ENCODE results near the gene PDE3A.

Gene PDE3A

DNA sequence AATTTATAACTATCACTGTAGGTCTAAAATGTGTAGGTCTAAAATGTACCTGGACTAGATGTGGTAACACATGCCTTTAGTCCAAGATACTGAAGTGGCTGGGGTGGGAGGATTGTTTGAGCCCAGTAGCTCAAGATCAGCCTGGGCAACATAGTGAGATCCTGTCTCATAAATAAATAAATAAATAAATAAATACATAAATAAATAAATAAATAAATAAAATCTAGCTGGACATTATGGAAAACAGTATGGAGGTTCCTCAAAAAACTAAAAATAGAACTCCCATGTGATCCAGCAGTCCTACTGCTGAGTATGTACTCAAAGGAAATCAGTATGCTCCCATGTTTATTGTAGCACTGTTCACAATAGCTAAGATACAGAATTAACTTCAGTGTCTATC lies 24.0 kb downstream of the PDE3A start:
- no peaks in the 10 kb centered on the region for H3K9me3 ChIP-seq (ENCODE audit: control insufficient read depth, insufficient read depth, low read length)
- H3K9me2 ChIP-seq (replicated peaks; ENCODE audit: control insufficient read depth, low read length), result no peaks in the 10 kb centered on the region
- H3K27ac ChIP-seq (ENCODE audit: low read depth, low read length), result no peak overlapping the region
- H3K79me2 ChIP-seq (ENCODE audit: control insufficient read depth, low read length), result no peaks in the 10 kb centered on the region
- H3F3A ChIP-seq (ENCODE audit: control insufficient read depth, insufficient read depth), result no peaks in the 10 kb centered on the region
- no peaks in the 10 kb centered on the region for H3K36me3 ChIP-seq (ENCODE audit: control insufficient read depth, low read length)
- H3K27me3 ChIP-seq (ENCODE audit: control insufficient read depth, low read length), result no peaks in the 10 kb centered on the region
- H3K4me1 ChIP-seq (ENCODE audit: control insufficient read depth, low read length), result no peaks in the 10 kb centered on the region
- H3K4me3 ChIP-seq (ENCODE audit: low read length), result no peak overlapping the region
- no peaks in the 10 kb centered on the region for H4K20me1 ChIP-seq (ENCODE audit: control insufficient read depth, insufficient read depth, low read depth, low read length)
- H3K4me2 ChIP-seq (ENCODE audit: low read length), result no peak overlapping the region
- no peak for TF ChIP-seq EZH2phosphoT487 (IDR thresholded peaks at IDR 0.05; ENCODE audit: borderline replicate concordance, low read length)
- TF ChIP-seq, protein P1, sequence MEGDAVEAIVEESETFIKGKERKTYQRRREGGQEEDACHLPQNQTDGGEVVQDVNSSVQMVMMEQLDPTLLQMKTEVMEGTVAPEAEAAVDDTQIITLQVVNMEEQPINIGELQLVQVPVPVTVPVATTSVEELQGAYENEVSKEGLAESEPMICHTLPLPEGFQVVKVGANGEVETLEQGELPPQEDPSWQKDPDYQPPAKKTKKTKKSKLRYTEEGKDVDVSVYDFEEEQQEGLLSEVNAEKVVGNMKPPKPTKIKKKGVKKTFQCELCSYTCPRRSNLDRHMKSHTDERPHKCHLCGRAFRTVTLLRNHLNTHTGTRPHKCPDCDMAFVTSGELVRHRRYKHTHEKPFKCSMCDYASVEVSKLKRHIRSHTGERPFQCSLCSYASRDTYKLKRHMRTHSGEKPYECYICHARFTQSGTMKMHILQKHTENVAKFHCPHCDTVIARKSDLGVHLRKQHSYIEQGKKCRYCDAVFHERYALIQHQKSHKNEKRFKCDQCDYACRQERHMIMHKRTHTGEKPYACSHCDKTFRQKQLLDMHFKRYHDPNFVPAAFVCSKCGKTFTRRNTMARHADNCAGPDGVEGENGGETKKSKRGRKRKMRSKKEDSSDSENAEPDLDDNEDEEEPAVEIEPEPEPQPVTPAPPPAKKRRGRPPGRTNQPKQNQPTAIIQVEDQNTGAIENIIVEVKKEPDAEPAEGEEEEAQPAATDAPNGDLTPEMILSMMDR (IDR thresholded peaks at IDR 0.05; ENCODE audit: low read depth, low read length, poor library complexity, severe bottlenecking), result no peak

DNA sequence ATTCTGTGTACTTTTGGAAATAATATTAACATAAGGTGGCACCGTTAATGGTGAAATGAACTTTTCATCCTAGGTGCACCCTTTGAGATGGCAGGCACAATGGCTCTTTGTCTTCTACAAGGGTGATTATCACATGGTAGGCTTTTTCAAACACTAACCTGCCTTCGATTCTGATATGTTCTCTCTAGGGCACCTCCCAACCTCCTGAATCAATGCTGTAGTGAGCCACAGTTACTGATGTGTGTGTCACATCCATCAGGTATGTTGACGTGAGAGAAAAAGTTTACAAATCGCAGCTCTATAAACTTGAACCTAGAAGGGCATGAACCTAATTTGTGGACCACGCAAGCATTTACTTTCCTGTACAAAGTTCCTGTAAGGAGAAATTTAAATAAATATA lies 25.4 kb downstream of the PDE3A start:
- Histone ChIP-seq H3K4me2 (ENCODE audit: low read length) (no peak overlapping the region), H4K20me1 (ENCODE audit: control insufficient read depth, insufficient read depth, low read depth, low read length) (no peaks in the 10 kb centered on the region), H3F3A (ENCODE audit: control insufficient read depth, insufficient read depth) (no peaks in the 10 kb centered on the region), H3K27me3 (ENCODE audit: control insufficient read depth, low read length) (no peaks in the 10 kb centered on the region), H3K36me3 (ENCODE audit: control insufficient read depth, low read length) (no peaks in the 10 kb centered on the region), H3K9me2 (replicated peaks; ENCODE audit: control insufficient read depth, low read length) (no peaks in the 10 kb centered on the region), H3K4me3 (ENCODE audit: low read length) (no peak overlapping the region), H3K79me2 (ENCODE audit: control insufficient read depth, low read length) (no peaks in the 10 kb centered on the region), H3K4me1 (ENCODE audit: control insufficient read depth, low read length) (no peaks in the 10 kb centered on the region), H3K27ac (ENCODE audit: low read depth, low read length) (no peak overlapping the region), H3K9me3 (ENCODE audit: control insufficient read depth, insufficient read depth, low read length) (no peaks in the 10 kb centered on the region)
- no peak for TF ChIP-seq EZH2phosphoT487 (IDR thresholded peaks at IDR 0.05; ENCODE audit: borderline replicate concordance, low read length)
- TF ChIP-seq, protein P1 (IDR thresholded peaks at IDR 0.05; ENCODE audit: low read depth, low read length, poor library complexity, severe bottlenecking), result no peak

DNA sequence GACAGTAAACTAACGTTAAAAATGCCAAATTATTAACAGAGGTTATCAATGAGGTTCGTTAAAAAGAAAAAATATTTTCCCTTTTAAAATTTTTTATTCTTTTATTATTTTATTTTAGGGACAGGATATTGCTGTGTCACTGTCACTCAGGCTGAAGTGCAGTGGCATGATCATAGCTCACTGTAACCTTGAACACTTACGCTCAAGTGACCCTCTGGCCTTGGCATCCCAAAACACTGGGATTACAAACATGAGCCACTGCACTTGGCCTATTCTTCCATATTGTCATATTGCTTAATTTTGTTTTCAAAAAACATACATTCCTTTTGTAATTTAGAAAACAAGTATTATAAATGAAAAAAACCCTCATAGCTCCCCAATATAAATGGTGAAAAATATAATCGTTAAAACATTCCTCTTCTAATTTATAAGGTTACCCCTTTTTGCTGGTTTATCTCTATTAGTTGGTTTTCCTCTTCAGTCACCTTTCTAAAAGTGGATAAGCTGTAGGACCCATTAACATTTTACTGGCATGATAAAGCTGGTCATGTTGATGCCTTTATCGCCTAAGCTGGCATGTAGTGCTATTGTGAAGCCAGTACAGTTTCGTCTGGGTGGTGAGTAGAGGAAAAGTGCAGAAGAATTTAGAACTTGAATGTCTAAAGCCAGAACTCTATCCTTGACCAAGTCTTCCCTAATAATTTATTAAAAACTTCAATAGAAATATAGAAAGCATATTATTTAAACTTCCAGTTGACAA lies 27.6 kb downstream of the PDE3A start:
- H3K4me1 ChIP-seq (ENCODE audit: control insufficient read depth, low read length), result no peaks in the 10 kb centered on the region
- H3K4me3 ChIP-seq (ENCODE audit: low read length), result no peak overlapping the region
- no peaks in the 10 kb centered on the region for H3K36me3 ChIP-seq (ENCODE audit: control insufficient read depth, low read length)
- H3K9me2 ChIP-seq (replicated peaks; ENCODE audit: control insufficient read depth, low read length), result no peaks in the 10 kb centered on the region
- H3F3A ChIP-seq (ENCODE audit: control insufficient read depth, insufficient read depth), result no peaks in the 10 kb centered on the region
- TF ChIP-seq EZH2phosphoT487 (IDR thresholded peaks at IDR 0.05; ENCODE audit: borderline replicate concordance, low read length), result no peak
- TF ChIP-seq, protein P1 (IDR thresholded peaks at IDR 0.05; ENCODE audit: low read depth, low read length, poor library complexity, severe bottlenecking), result no peak
- H3K27me3 ChIP-seq (ENCODE audit: control insufficient read depth, low read length), result no peaks in the 10 kb centered on the region
- no peaks in the 10 kb centered on the region for H4K20me1 ChIP-seq (ENCODE audit: control insufficient read depth, insufficient read depth, low read depth, low read length)
- H3K4me2 ChIP-seq (ENCODE audit: low read length), result no peak overlapping the region
- no peak overlapping the region for H3K27ac ChIP-seq (ENCODE audit: low read depth, low read length)
- H3K79me2 ChIP-seq (ENCODE audit: control insufficient read depth, low read length), result no peaks in the 10 kb centered on the region
- no peaks in the 10 kb centered on the region for H3K9me3 ChIP-seq (ENCODE audit: control insufficient read depth, insufficient read depth, low read length)

Measured in DOHH2 (cell line).